Endothelial cell of umbilical vein (primary cell): ENCODE results near the gene P2RX4. TPM values are rescaled to one million over a fixed set of nuclear protein-coding genes. Genes with fewer than 3 reads are reported as not detected.

Source experiments
- BruUV-seq: library from RNA; stranded (reverse); fragments of 400-500 nt; replicated peaks from 2 replicates; lab custom pipeline; 2021; lab: Mats Ljungman, UMichigan
- CTCF ChIA-PET: fragments of 300-600, 350-600 bp; sonication (Branson Sonifier 250); formaldehyde crosslinking; loops from one replicate; lab custom pipeline; 2021; ENCODE audit warnings: antibody characterized with exemption, inconsistent platforms; lab: Charles Lee
- POLR2A ChIA-PET: fragments of 300-600, 350-600 bp; sonication (Branson Sonifier 250); formaldehyde crosslinking; loops from one replicate; lab custom pipeline; 2021; ENCODE audit warnings: antibody characterized with exemption, inconsistent platforms; lab: Charles Lee
- DNase-seq: peaks from one replicate; pipeline ENCODE4 v3.0.0-alpha.2; 2011; ENCODE audit warnings: low read depth, low spot score
- FAIRE-seq: peaks from 2 replicates; lab custom pipeline; 2011; peaks lifted over from hg19 to GRCh38; lab: Jason Lieb, UNC
- H2AFZ ChIP-seq: 2 replicates; pipeline ENCODE4 v1.6.0; 2012; ENCODE audit warnings: low read depth, low read length, control low read depth, inconsistent platforms
- H3K27ac ChIP-seq: 2 replicates; pipeline ENCODE4 v1.5.1; 2011; ENCODE audit warnings: low read depth, mild to moderate bottlenecking, control low read depth, low read length, moderate library complexity; ENCODE audit not compliant: insufficient read depth
- H3K27me3 ChIP-seq, 2 experiments: 2 replicates each; pipeline versions ENCODE4 v1.6.0 to v1.6.1; 2011; ENCODE audit warnings: low read length in 2 of 2, mixed read lengths in 1 of 2; ENCODE audit not compliant: control insufficient read depth in 2 of 2, insufficient read depth in 2 of 2
- H3K36me3 ChIP-seq, 2 experiments: 2 replicates in 1 of 2; 3 replicates in 1 of 2; pipeline ENCODE4 v1.5.1; 2011; ENCODE audit warnings: low read length in 2 of 2, mild to moderate bottlenecking in 1 of 2, moderate library complexity in 1 of 2; ENCODE audit not compliant: control insufficient read depth in 2 of 2, insufficient read depth in 2 of 2; ENCODE audit errors: extremely low read depth in 1 of 2
- H3K4me1 ChIP-seq: 3 replicates; pipeline ENCODE4 v1.5.1; 2011; ENCODE audit warnings: mild to moderate bottlenecking, low read length; ENCODE audit not compliant: control insufficient read depth, insufficient read depth; ENCODE audit errors: extremely low read depth
- H3K4me2 ChIP-seq: 2 replicates; pipeline ENCODE4 v1.6.1; 2011; ENCODE audit warnings: low read length, control low read depth, mixed read lengths; ENCODE audit not compliant: insufficient read depth
- H3K4me3 ChIP-seq, 3 experiments: fragments of 200-600 bp in 1 of 3; sonication (generic), shearing (Covaris generic) in 1 of 3; replicated peaks in 1 of 3; 2 replicates each; pipeline ENCODE4 v1.5.1; 2011 to 2016; ENCODE audit warnings: control low read depth in 3 of 3, low read length in 3 of 3, mild to moderate bottlenecking in 2 of 3, inconsistent platforms in 1 of 3, low read depth in 1 of 3, moderate library complexity in 1 of 3; ENCODE audit not compliant: insufficient read depth in 1 of 3
- H3K79me2 ChIP-seq: 2 replicates; pipeline ENCODE4 v1.6.0; 2012; ENCODE audit warnings: low read length, inconsistent platforms; ENCODE audit not compliant: control insufficient read depth, insufficient read depth
- H3K9ac ChIP-seq: replicated peaks from 2 replicates; pipeline ENCODE3; 2011; ENCODE audit warnings: low read length, control low read depth; ENCODE audit not compliant: insufficient read depth; ENCODE audit errors: extremely low read depth
- H3K9me1 ChIP-seq: replicated peaks from 3 replicates; pipeline ENCODE4 v1.6.0; 2011; ENCODE audit warnings: mild to moderate bottlenecking, low read length; ENCODE audit not compliant: control insufficient read depth, insufficient read depth; ENCODE audit errors: extremely low read depth
- H3K9me3 ChIP-seq: replicated peaks from 2 replicates; pipeline ENCODE4 v1.5.1; 2012; ENCODE audit warnings: low read length, inconsistent platforms; ENCODE audit not compliant: control insufficient read depth, insufficient read depth
- H4K20me1 ChIP-seq: replicated peaks from 2 replicates; pipeline ENCODE3; 2011; ENCODE audit warnings: mild to moderate bottlenecking, low read length; ENCODE audit not compliant: control insufficient read depth, insufficient read depth; ENCODE audit errors: extremely low read depth
- EZH2 ChIP-seq: IDR thresholded peaks from 2 replicates; pipeline ENCODE4 v1.6.1; 2012; ENCODE audit warnings: borderline replicate concordance, low read depth, mild to moderate bottlenecking, moderate library complexity, low read length, inconsistent platforms; ENCODE audit not compliant: severe bottlenecking
- FOS ChIP-seq: IDR thresholded peaks from 2 replicates; pipeline ENCODE4 v1.6.1; 2011; ENCODE audit warnings: mild to moderate bottlenecking, low read length, moderate library complexity, borderline replicate concordance; ENCODE audit not compliant: insufficient read depth
- GATA2 ChIP-seq: IDR thresholded peaks from 2 replicates; pipeline ENCODE4 v1.7.0; 2011; ENCODE audit warnings: low read depth, mild to moderate bottlenecking, moderate library complexity, mixed read lengths, low read length; ENCODE audit not compliant: insufficient read length, insufficient read depth
- JUN ChIP-seq: IDR thresholded peaks from 2 replicates; pipeline ENCODE4 v1.6.1; 2011; ENCODE audit warnings: borderline replicate concordance, low read depth; ENCODE audit not compliant: insufficient read length, insufficient read depth
- MAX ChIP-seq: IDR thresholded peaks from 2 replicates; pipeline ENCODE4 v1.6.1; 2011; ENCODE audit not compliant: insufficient read depth, insufficient read length
- MYC ChIP-seq: IDR thresholded peaks from one replicate; pipeline ENCODE4 v1.6.1; 2011; ENCODE audit warnings: mild to moderate bottlenecking, low read depth, low read length
- POLR2A ChIP-seq: IDR thresholded peaks from 2 replicates; pipeline ENCODE4 v1.6.1; 2012; ENCODE audit warnings: low read depth, mild to moderate bottlenecking, control low read depth, low read length
- POLR2AphosphoS5 ChIP-seq: IDR thresholded peaks from 2 replicates; pipeline ENCODE4 v1.6.1; 2012; ENCODE audit warnings: low read depth, mild to moderate bottlenecking, control low read depth, low read length, moderate library complexity; ENCODE audit not compliant: insufficient read depth
- dilution Hi-C: fragments of 300-500 bp; cut with MboI; formaldehyde crosslinking; loops from one replicate; pipeline ENCODE4 v1.15.0; 2019; ENCODE audit warnings: low sequenced_read_pairs; ENCODE audit not compliant: extremely low pct_ligation_motif_present
- intact Hi-C: fragments of 100-400 bp; cut with micrococcal nuclease; formaldehyde crosslinking; loops from one replicate; pipeline ENCODE4 v1.10.0; 2022
- polyA plus RNA-seq, 4 experiments: library from polyadenylated mRNA; depleted of rRNA in 3 of 4; stranded (reverse) in 3 of 4; unstranded in 1 of 4; fragments of >200 nt; gene quantifications; 2 replicates each; pipeline versions ENCODE4 v1.2.1 to v1.2.3, GENCODE V29; 2011 to 2012; ENCODE audit warnings: missing spikeins in 1 of 4
- total RNA-seq: library from RNA; stranded (reverse); gene quantifications from 2 replicates; pipeline ENCODE4 v1.2.3, GENCODE V29; 2021
- TF ChIP-seq, protein P1 (sequence below), 2 donors: IDR thresholded peaks; 1 replicate in 1 of 2; 2 replicates in 1 of 2; pipeline ENCODE4 v1.5.1; 2011; ENCODE audit warnings: low read length in 2 of 2, mild to moderate bottlenecking in 2 of 2, moderate library complexity in 2 of 2, control low read depth in 1 of 2, inconsistent platforms in 1 of 2, low read depth in 1 of 2; ENCODE audit not compliant: insufficient read depth in 1 of 2; ENCODE audit errors: extremely low read depth in 1 of 2

P2RX4 gene
- total and polyA plus RNA-seq, 2 donors (not counting 3 experiments of a cell fraction or from before 2014, with no cell fraction given), result 92.8 to 116 TPM

- H3K79me2 ChIP-seq, result no peaks in the 10 kb centered on the region
- BruUV-seq, result no TSS peak
- H3K9ac ChIP-seq, result no peak overlapping the region
- dilution Hi-C loops, result no loop called here
- no peak overlapping the region for H3K4me3 ChIP-seq
- H3K4me2 ChIP-seq, result no peak overlapping the region
- ChIA-PET CTCF (interaction anchor here (1.3 kb wide), 2 partner anchors 122 to 158 kb away, joined by 3 to 4 read pairs; no protein-coding TSS in a partner anchor), POLR2A (no interaction called here)
- H3K9me3 ChIP-seq, result no peaks in the 10 kb centered on the region
- H3K27ac ChIP-seq, result no peak overlapping the region
- H3K36me3 ChIP-seq, result peaks cover 0 to 5% of the 10 kb centered on the region in 2 experiments
- TF ChIP-seq JUN (no peak), EZH2 (no peak), MYC (no peak), GATA2 (no peak), MAX (no peak), POLR2AphosphoS5 (no peak), FOS (no peak), POLR2A (no peak)
- TF ChIP-seq, protein P1, sequence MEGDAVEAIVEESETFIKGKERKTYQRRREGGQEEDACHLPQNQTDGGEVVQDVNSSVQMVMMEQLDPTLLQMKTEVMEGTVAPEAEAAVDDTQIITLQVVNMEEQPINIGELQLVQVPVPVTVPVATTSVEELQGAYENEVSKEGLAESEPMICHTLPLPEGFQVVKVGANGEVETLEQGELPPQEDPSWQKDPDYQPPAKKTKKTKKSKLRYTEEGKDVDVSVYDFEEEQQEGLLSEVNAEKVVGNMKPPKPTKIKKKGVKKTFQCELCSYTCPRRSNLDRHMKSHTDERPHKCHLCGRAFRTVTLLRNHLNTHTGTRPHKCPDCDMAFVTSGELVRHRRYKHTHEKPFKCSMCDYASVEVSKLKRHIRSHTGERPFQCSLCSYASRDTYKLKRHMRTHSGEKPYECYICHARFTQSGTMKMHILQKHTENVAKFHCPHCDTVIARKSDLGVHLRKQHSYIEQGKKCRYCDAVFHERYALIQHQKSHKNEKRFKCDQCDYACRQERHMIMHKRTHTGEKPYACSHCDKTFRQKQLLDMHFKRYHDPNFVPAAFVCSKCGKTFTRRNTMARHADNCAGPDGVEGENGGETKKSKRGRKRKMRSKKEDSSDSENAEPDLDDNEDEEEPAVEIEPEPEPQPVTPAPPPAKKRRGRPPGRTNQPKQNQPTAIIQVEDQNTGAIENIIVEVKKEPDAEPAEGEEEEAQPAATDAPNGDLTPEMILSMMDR (IDR thresholded peaks at IDR 0.05; ENCODE audit: extremely low read depth in 1 of 2, insufficient read depth in 1 of 2, low read depth in 1 of 2, low read length in 2 of 2), result no peak
- H3K9me1 ChIP-seq, result no peaks in the 10 kb centered on the region
- no peak for DNase-seq
- H3K4me1 ChIP-seq, result peaks cover 15% of the 10 kb centered on the region
- H3K27me3 ChIP-seq, result no peaks in the 10 kb centered on the region
- no peak for FAIRE-seq
- intact Hi-C loops, result no loop called here
- no peaks in the 10 kb centered on the region for H4K20me1 ChIP-seq
- no peak overlapping the region for H2AFZ ChIP-seq
Observed at GRCh38 chr12:121217761-121218160, 7.8 kb downstream of the P2RX4 start.
